Stimulated activated CD4-positive, alpha-beta T cell treated with anti-CD3 and anti-CD28 coated beads, Interleukin-12 subunit alpha, Interleukin-12 subunit beta, amount 100 ng/mL, for 24 hours (primary cell): ENCODE results near the gene HMGN2.

Experiments used
- DNase-seq, 2 experiments: peaks; one replicate each; pipeline ENCODE4 v3.0.0-alpha.2; 2020; ENCODE audit warnings: low read depth in 2 of 2

The HMGN2 gene

GRCh38 chr1:26472320-26472900 is at the start of gene HMGN2:
TSS of gene HMGN2 (plus strand) at chr1:26472440. CDS start at chr1:26472613, 173 bp downstream.
- DNase-seq = peak; percentile 79 to 91

- DNase-seq = no peak
These were observed 42.5 kb upstream of the HMGN2 start for GRCh38 chr1:26429721-26430120.

GRCh38 chr1:26431979-26432695 is 40.1 kb upstream of the HMGN2 start, which contains the start of gene DHDDS:
TSS of gene DHDDS (plus strand) at chr1:26432321. CDS start at chr1:26432946, 625 bp downstream.
- DNase-seq = peak; percentile 98 to 99

- no peak for DNase-seq
These were observed 39.4 kb upstream of the HMGN2 start for GRCh38 chr1:26432793-26433192.

GRCh38 chr1:26434161-26434752 is 38.0 kb upstream of the HMGN2 start:
- no peak for DNase-seq

- DNase-seq = no peak
These were observed 34.2 kb upstream of the HMGN2 start for GRCh38 chr1:26438041-26438440.

- no peak for DNase-seq
These were observed 32.0 kb upstream of the HMGN2 start for GRCh38 chr1:26440259-26440658.

- DNase-seq = no peak
These were observed 22.4 kb upstream of the HMGN2 start for GRCh38 chr1:26449868-26450267.

- no peak for DNase-seq
These were observed 21.3 kb upstream of the HMGN2 start for GRCh38 chr1:26450908-26451307.

- no peak for DNase-seq
These were observed 19.6 kb upstream of the HMGN2 start for GRCh38 chr1:26452459-26453183.

GRCh38 chr1:26459148-26459547 is 13.1 kb upstream of the HMGN2 start:
- no peak for DNase-seq

GRCh38 chr1:26459573-26460031 is 12.6 kb upstream of the HMGN2 start:
- DNase-seq = no peak

- no peak for DNase-seq
These were observed 3.3 kb upstream of the HMGN2 start for GRCh38 chr1:26468911-26469310.

GRCh38 chr1:26469558-26469957 is 2.7 kb upstream of the HMGN2 start:
- DNase-seq = no peak

GRCh38 chr1:26470878-26471497 is 1.3 kb upstream of the HMGN2 start:
- DNase-seq = no peak

GRCh38 chr1:26471498-26472319 is 531 bp upstream of the HMGN2 start:
- DNase-seq = peak in 1 of 2 experiments; percentile 17

GRCh38 chr1:26472901-26473845 is 933 bp downstream of the HMGN2 start:
- DNase-seq = peak; percentile 85 to 87

- DNase-seq = no peak
These were observed 2.6 kb downstream of the HMGN2 start for GRCh38 chr1:26474818-26475217.

- no peak for DNase-seq
These were observed 3.7 kb downstream of the HMGN2 start for GRCh38 chr1:26475989-26476388.

GRCh38 chr1:26476958-26477357 is 4.7 kb downstream of the HMGN2 start:
- no peak for DNase-seq
